Suppressor macrophage (primary cell): ENCODE measurements around the gene UPK3BL2.
"Not testable (repeated sequence)": the region's sequence is repeated elsewhere in the genome, so short reads cannot be mapped to it uniquely, and the experiment has no call there.

ENCODE experiments used
- DNase-seq, 4 experiments: peaks; one replicate each; pipeline ENCODE4 v3.0.0-alpha.2; 2020 to 2022

Gene UPK3BL2

DNA sequence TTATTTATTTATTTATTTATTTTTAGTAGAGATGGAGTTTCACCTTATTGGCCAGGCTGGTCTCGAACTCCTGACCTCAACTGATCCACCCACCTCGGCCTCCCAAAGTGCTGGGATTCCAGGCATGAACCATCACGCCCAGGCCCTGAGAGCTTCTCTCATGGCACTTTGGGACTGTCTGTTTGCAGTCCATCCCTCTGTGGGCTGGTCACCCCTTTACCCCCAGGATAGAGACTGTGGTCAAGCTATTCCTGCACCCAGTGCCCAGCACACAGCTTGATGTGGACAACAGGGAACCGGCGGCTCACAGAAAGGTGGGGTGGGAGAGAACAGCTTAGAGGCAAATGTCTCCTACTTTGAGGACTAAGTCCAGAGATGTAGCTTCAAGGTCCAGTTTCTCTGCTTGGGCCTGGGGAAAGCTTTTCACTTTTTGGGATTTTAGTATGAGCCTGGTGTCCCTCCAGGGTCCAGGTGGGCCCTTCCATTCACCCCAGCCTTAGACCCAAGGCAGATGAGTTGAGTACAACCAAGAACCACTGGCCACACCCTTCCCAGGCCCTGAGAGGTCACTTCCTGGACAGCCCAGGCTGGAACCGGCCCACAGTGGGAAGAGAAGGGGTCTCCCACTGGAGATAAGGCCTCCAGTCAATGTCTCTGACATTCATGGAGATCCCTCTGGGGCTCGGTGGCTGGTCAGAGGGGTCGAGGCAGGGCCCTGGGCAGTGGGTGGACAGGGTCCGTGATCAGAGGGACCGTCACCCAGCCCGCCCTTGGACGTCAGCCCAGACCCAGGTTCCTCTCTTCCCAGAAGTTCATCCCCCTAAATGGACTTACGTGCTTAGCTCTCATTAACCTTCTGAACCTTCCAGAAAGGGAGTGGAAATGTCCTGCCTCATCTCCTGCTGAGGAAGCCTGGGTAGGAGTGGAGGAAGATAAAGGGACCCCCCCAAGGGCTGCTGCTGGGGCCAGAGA lies 15.4 kb downstream of the UPK3BL2 start:
- DNase-seq = not testable (repeated sequence)

DNA sequence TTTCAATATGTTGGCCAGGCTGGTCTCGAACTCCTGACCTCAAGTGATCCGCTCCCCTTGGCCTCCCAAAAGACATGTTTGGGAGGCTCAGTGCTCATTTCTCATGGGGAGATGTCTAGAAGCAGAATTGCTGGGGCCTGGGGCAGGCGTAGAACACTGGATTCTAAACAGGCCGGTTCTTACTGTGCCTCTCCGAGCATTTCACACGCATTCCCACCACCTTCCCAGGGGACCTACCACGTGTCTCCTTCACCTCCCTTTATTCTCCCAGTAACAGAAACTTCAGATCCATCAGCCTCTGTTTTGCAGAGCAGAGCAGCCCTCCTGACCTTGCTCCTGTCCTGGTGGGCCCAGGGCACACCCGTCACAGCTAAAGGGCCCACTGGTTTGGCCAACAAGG lies 16.3 kb downstream of the UPK3BL2 start:
- not testable (repeated sequence) for DNase-seq

DNA sequence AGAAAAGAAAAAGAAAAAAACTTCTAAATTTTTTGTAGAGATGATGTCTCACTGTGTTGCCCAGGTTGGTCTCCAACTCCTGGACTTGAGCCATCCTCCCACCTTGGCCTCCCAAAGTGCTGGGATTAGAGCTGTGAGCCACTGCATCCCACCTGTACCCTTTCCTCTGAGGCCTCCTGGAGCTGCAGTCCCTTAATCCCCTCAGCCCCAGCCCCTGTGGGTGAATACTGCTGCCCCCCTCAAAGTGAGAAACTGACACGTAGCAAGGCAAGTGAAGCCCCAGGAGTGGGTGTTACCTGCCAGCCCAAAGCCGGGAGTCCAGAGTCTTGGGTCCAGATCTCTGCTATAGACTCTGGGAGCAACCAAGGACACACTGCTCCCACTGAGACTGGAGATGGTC lies 18.7 kb downstream of the UPK3BL2 start:
- DNase-seq = not testable (repeated sequence)

DNA sequence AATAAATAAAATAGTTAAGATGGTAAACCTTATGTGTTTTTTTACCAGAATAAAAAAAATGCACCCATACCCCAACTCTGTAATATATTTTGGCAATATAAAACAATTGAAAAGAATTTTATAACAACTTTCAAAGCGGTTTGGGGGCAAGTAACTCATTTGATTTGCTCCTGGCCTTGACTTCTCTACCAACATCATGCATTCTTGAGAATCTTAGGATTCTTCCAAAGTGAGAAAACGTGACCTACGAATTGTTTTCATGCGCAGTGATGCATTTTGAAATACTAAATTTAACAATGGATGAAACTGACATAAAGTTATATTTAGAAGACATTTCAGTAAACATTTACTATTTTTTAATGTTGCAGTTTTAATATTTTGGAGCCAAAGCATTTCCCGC lies 22.7 kb downstream of the UPK3BL2 start:
- DNase-seq = not testable (repeated sequence)

DNA sequence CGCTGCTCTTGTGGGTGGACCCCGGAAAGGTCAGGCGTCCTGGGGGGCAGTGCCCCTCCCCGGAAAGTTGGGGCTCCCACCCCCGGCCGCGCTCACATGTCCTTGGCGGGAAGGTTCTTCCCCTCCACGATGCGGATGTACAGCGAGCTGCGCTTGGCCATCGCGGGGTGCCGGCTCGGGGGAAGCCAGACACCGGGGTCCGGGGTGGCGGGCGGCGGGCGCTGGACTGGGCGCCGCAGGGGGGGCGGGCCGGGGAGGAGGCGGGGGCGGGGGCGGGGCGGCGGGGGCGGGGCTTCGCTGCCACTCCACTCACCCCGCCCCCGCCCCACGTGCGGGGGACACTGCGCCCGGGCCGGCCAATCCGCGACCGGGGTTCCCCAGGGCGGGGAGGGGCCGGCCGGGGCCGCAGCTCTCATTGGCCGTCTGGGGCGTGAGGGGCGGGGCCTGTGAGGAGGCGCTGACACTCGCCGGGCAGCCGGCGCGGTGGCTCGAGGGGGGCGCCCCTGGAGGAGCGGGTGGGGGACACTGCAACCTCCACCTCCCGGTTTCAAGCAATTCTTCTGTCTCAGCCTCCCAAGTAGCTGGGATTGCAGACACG lies 25.8 kb downstream of the UPK3BL2 start, which contains the start of gene RASA4B:
RASA4B (minus strand) TSS at position 228 of the 598 bp plus-strand sequence; CDS start at position 161, 67 bp downstream.
- DNase-seq = peak in 3 of 4 experiments; percentile 0 to 43 (median 35)

DNA sequence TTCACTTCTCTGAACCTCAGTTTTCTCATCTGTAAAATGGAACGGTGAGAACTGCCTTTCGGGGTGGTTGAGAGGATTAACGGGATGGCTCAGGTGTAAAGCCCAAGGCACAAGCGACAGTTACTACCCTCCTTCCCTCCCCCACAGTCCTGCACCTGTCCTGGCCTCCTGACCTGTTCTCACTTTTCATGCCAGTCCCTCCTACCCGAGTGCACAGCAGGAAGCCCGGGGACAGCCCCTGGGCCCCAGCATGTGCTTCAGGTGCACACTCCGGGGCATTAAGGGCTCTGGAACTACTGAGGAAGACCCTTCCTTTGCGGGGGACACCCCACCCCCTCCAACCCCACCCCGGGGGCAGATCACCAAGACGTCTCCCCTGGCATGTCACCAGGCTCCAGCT lies 26.5 kb downstream of the UPK3BL2 start:
- not testable (repeated sequence) for DNase-seq

DNA sequence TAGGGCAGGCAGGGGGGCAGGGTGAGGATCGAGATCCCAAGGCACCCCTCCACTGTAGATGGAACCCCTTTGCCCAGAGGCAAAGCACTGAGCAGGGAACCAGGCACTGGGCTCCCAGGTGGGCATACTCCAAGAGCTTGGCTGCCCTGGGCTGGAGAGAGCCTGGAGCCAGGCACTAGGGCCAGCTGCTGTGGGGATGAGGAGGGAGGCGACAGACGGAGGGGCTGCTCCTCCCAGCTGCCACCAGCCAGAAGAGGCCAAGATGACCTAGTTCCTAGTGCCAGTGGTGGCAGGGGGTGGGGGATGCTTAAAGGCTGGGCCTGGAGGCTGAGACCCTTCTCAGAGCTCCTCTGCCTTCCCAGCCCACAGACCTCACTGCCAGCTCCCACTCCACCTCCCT lies 27.6 kb downstream of the UPK3BL2 start:
- DNase-seq = not testable (repeated sequence)

DNA sequence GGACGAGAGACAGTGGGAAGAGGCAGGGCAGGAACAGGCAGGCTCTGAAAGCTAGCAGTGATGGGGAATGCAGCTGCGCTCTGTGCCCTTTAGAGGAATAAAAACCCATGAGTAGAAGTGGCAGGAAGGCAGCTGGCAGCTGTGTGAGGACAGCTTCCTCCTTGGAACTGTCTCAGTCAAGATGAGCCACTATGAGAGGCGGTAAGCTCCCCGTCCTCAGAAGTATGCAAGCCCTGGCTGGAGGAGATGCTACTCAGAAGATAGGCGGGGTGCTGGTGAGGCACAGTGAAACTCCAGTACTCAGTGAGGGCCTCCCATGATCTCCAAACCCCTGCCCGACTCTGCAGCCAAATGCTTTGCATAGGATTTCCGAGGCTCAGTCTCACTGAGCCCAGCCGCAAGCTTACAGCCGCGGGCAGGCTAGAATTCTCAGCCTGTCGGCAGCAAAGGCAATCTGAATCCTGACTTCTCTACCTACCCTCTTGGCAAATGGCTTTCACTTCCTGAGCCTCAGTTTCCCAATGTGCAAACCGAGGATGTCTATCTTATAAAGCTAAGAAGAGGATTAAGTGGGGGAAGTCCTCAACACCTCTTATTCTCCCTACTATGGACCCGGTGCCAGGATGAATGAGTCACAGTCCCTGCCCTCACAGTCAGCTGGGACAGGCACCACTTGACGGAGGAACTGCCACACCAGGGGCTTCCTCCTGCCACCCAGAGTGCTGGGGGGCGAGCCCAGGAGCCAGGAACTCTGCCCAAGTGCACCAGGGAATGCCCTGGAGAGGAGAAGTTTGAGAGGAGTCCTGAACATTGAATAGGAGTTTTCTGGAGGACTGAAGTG lies 28.4 kb downstream of the UPK3BL2 start:
- DNase-seq = not testable (repeated sequence)

DNA sequence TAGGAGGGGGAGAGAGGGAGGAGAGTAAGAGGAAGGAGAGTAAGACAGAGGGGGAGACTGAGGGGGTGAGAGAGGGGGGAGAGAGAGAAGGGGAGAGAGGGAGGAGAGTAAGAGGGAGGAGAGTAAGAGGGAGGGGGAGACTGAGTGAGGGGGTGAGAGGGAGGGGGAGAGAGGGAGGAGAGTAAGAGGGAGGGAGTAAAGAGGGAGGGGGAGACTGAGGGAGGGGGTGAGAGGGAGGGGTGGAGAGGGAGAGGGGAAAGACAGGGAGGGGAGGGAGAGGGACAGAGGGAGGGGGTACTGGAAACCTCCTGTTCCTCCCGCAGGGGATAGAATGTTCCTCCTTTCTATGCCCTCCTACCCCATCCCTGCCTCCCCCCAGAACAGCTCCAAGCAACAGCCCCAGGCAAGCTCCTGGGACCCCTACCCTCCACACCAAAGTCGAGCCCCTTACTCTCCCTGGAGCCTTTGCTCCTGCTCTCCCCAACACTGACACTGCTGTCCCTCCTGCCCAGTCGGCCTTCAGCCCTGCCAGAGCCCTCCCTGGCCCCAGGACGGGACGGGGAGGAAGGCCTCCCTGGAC lies 30.8 kb downstream of the UPK3BL2 start:
- DNase-seq = peak; percentile 28 to 82 (median 45)

DNA sequence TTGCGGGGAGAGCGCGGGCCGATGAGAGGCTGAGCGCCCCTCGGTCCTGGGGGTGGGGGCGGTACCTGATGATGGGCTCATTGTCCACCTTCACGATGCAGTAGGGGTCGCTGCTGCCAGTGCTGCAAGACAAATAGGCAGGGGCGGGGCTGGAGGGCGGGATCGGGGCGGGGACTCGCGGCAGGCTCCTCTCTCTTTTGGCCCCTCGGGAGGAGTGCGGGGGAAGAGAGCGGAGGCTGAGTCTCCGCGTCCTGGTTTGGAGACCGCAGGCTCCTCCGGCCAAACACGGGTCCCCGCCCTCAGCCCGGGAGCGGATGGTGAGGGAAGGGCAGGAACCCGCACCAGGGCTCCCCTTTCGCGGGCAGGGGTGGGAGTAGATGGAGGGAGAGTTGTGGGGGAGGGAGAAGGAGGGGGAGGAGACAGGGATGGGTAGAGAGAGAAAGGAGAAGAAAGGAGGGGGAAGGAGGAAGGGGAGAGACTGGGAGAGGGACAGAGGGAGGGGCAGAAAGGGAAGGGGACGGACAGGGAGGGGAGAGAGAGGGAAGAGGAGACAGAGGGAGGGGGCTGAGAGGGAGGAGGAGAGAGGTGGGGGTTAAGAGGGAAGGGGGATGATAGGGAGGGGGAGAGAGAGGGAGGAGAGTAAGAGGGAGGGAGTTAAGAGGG lies 31.5 kb downstream of the UPK3BL2 start:
- DNase-seq = not testable (repeated sequence)

DNA sequence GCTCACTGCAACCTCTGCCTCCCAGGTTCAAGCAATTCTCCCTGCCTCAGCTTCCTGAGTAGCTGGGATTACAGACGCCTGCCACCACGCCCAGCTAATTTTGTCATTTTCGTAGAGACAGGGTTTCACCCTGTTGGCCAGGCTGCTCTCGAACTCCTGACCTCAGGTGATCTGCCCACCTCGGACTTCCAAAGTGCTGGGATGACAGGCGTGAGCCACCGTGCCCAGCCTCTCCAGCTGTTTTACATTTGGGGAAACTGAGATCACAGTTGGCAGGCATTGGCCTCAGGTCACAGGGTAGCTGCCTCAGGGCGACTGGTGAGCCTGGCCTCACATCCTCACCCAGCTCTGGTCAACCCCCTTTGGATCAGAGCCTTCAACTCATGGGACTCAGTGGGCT lies 32.9 kb downstream of the UPK3BL2 start:
- DNase-seq = not testable (repeated sequence)

DNA sequence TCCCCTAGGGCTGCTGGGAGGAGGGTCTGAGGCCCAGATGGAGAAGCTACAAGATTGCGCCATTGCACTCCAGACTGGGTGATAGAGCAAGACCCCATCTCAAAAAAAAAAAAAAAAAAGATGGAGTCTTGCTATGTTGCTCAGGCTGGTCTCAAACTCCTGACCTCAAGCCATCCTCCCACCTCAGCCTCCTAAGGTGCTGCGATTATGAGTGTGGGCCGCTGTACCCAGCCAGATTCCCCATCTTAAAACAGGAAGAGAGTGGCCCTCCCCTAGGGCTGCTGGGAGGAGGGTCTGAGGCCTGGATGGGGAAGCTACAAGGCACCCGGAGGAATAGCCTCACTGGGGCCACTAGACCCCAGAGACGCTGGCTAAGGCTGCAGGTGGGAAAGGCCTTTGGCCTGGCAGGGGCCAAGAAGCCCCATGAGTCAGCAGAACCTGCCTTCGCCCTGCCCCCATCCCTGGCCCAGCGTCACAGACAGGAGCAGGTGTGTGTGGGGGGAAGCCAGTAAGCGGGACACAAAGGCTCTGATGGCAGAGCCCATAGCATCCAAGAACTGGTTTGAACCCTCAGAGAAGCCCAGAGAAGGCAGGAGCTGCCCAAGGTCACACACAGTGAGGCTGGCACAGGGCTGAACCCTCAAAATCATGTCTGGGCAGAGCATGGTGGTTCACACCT lies 35.9 kb downstream of the UPK3BL2 start:
- DNase-seq = not testable (repeated sequence)

DNA sequence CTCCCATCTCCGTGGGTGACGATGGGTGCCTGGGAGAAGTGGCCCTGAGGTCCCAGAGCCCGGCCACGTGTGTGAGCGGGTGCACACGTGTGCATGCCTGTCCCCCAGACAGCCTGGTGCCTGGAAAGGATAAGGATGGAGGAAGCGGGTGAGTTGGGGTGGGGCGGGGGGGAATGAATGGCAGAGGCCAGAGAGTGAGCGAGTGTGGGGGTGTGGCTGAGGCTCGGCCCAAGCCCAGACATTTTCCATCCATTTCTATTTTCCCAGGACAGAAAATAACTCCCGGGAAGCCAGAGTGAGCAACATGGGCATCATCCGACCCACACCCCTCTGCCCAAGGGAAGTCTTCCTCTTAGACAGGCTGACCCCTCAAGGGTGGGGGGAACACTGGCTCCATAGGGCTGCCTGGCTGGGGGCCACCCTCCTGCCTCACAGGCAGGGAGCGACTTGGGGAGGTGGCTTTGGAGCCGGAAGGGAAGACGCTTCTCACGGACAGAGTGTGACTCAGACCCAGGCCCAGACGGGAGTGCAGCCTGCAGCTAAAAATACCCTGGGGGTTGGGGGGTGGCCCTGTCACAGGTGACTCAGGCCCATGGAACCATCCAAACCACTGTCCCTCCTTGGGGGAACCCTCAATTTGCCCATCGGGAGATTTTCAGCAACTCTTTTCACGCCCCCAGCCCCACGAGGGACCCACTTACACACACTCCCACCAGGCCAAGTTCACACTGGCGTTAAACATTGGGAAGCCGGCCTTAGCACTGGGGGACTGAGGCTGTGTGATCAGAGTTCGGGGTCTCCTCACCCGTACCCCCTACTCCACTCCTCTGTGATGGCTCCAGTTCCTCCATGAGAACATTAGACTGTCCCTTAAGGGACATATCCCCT lies 38.0 kb downstream of the UPK3BL2 start:
- not testable (repeated sequence) for DNase-seq

DNA sequence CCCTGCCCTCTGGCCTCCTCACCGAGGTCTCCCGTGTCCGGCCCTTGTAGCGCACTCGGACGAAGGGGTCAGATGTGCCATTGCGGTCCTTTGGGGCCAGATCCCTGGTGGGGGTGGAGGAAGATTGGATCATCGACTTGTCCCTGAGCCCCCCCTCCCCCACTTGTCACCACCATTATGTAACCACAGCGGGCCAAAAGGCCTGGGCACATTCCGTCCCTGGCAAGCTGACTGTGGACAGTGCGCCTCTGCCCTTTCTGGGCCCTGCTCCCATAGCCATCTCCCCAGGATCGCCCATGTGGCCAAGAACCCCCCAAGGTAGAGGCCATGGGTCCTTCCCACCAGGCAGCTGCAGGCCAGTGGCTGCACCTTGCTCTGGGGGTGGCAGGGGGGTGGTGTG lies 40.4 kb downstream of the UPK3BL2 start:
- not testable (repeated sequence) for DNase-seq

DNA sequence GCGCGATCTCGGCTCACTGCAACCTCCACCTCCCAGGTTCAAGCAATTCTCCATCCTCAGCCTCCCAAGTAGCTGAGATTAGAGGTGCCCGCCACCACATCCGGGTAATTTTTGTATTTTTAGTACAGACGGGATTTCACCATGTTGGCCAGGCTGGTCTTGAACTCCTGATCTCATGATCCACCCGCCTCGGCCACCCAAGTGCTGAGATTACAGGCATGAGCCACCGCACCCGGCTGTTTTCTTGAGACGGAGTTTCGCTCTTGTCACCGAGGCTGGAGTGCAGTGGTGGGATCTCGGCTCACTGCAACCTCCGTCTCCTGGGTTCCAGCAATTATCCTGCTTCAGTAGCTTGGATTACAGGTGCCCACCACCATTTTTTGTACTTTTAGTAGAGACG lies 45.2 kb downstream of the UPK3BL2 start:
- not testable (repeated sequence) for DNase-seq

DNA sequence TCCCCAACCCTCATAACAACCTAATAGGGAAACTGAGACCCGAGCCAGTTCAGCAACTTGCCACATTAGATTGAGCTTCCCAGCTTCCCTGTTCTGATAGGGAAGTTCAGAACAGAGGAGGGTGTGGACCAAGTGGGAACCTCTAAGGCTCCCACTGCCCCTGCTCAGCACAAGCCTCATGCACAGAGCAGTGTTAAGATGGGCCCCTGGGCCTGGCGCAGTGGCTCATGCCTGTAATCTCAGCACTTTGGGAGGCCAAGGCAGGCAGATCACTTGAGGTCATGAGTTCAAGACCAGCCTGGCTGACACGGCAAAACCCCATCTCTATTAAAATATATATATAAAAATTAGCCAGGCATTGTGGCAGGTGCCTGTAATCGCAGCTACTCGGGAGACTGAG lies 46.2 kb downstream of the UPK3BL2 start:
- DNase-seq = not testable (repeated sequence)

DNA sequence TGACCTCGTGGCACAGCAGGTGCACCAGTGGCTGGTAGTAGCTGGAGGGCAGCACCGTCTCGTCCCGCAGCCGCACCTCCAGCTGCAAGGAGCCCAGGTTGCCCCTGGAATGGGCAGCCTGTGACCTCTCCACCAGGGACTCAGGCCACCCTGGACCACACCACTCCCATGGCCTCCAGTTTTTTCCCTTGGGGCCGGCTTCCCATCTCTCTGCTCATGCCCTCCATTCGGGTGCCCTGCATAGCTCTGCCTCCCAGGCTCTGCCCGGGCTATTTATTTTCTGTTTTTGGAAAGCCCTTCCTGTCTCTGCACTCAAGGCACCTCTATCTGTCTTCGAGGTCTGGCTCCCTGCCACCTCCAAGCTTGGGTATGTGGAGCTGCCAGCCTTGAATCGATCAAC lies 46.6 kb downstream of the UPK3BL2 start:
- DNase-seq = not testable (repeated sequence)

DNA sequence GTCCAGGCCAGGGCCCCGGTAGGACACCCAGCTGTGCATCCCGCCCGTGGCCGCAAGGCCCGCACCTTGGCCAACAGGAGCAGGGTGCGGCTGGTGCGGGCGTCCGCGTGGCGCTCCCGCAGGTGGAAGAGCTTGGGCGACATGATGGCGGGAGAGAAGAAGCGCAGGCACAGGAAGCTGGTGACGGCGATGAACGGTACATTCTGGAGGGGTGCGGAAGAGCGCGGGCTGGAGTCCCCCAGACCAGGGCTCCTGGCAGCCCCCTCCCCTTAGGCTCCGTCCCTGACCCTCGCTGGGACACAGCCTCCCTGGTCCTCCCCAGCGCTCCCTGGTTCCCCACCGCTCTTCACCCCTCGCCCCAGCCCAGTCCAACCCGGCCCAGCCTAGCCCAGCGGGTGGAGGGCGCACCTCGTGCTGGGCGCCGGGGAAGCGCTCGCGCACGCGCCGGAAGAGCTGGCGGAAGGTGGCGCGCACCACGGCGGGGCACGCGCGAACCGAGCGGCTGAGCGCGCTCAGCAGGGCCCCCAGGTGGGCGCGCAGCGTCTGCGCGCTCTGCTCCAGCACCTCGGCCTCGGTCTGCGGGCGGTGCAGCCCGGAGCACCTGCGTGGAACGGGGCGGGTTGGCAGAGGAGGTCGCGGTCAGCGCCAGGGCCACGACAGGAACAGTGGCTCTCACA lies 48.9 kb downstream of the UPK3BL2 start:
- DNase-seq = not testable (repeated sequence)

DNA sequence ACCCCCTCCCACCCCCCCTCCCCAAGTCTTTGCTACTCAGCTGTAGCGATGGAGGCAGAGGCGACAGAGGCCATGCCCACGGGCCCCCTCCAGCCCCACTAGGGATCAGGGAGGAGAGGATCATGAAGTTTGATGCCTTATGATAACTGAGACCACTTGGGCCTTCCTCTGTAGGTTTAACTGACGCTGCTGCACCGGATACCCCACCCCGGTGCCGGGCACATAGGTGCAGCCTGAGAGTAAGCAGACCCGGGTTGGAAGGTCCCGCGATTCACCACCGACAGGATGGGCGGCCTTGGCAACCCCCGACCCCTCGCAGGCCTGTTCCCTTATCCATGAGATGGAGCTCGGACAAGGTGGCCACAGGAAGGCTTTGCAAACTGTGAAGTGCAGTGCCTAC lies 49.5 kb downstream of the UPK3BL2 start:
- DNase-seq = not testable (repeated sequence)
